Type B pancreatic cell (in vitro differentiated cells): Measurements from ENCODE around the gene ORC6. TPM values are rescaled to one million over a fixed set of nuclear protein-coding genes. Genes with fewer than 3 reads are reported as not detected.

Experiments used
- DNase-seq: peaks from one replicate; pipeline ENCODE4 v3.0.0; 2021; ENCODE audit warnings: mixed read lengths; ENCODE audit not compliant: unreplicated experiment; ENCODE audit errors: extremely low spot score
- H3K27ac Mint-ChIP-seq: 2 replicates; pipeline ENCODE4 v1.8.0; 2021; ENCODE audit warnings: mild to moderate bottlenecking, mixed read lengths
- H3K27me3 Mint-ChIP-seq: 2 replicates; pipeline ENCODE4 v1.8.0; 2021; ENCODE audit warnings: mixed read lengths
- H3K36me3 Mint-ChIP-seq: 2 replicates; pipeline ENCODE4 v1.8.0; 2021; ENCODE audit warnings: mixed read lengths
- H3K4me1 Mint-ChIP-seq: one replicate; pipeline ENCODE4 v1.8.0; 2021; ENCODE audit warnings: mixed read lengths; ENCODE audit not compliant: unreplicated experiment
- H3K4me3 Mint-ChIP-seq: 2 replicates; pipeline ENCODE4 v1.8.0; 2021; ENCODE audit warnings: mild to moderate bottlenecking, mixed read lengths
- H3K9me3 Mint-ChIP-seq: 2 replicates; pipeline ENCODE4 v1.8.0; 2021; ENCODE audit warnings: mixed read lengths
- CTCF ChIP-seq: fragments of 200-600 bp; sonication (generic); conservative IDR thresholded peaks from 2 replicates; pipeline ENCODE4 v1.5.0; 2021; ENCODE audit warnings: antibody characterized with exemption, mild to moderate bottlenecking
- long read RNA-seq: library from polyadenylated mRNA; unstranded; transcript quantifications from one replicate; pipeline ENCODE4 v2.0.0, GENCODE V29; 2020
- total RNA-seq: library from RNA; stranded (reverse); gene quantifications from 2 replicates; pipeline ENCODE4 v1.2.1, GENCODE V29; 2021; ENCODE audit warnings: low replicate concordance

The ORC6 gene
- 20.7 and 48.8 TPM in 2 replicates for total RNA-seq
- long read RNA-seq, transcript ORC6-201 (7 exons, 1,628 nt) = major isoform, 24 of 27 reads
- long read RNA-seq, partial matches to known transcripts = 0 of 27 reads
- long read RNA-seq, other reads (novel, unspliced or antisense) = 2 of 27 reads

GRCh38 chr16:46689365-46690280 lies at the start of gene ORC6:
ORC6 (plus strand) TSS chr16:46689659; CDS start chr16:46689706, 47 bp downstream.
- peak; percentile 97 for DNase-seq
- H3K4me1 Mint-ChIP-seq = peaks cover 36% of the 10 kb centered on the region
- H3K27me3 Mint-ChIP-seq = no peaks in the 10 kb centered on the region
- H3K9me3 Mint-ChIP-seq = no peaks in the 10 kb centered on the region
- H3K4me3 Mint-ChIP-seq = no peak within 1 kb of the TSS
- peak; percentile 59 for TF ChIP-seq CTCF
- H3K36me3 Mint-ChIP-seq = peaks cover 5% of the 10 kb centered on the region
- H3K27ac Mint-ChIP-seq = no peak within 1 kb of the TSS

GRCh38 chr16:46648656-46649055 lies 40.8 kb upstream of the ORC6 start:
- TF ChIP-seq CTCF = peak; percentile 38
- peaks cover 4% of the 10 kb centered on the region for H3K36me3 Mint-ChIP-seq
- H3K9me3 Mint-ChIP-seq = no peaks in the 10 kb centered on the region
- no peak overlapping the region for H3K27ac Mint-ChIP-seq
- no peaks in the 10 kb centered on the region for H3K27me3 Mint-ChIP-seq
- DNase-seq = no peak
- H3K4me3 Mint-ChIP-seq = no peak overlapping the region
- H3K4me1 Mint-ChIP-seq = no peaks in the 10 kb centered on the region

- H3K4me1 Mint-ChIP-seq = no peaks in the 10 kb centered on the region
- TF ChIP-seq CTCF = no peak
Measured at GRCh38 chr16:46649588-46650253, 39.7 kb upstream of the ORC6 start.

GRCh38 chr16:46650254-46650623 lies 39.2 kb upstream of the ORC6 start:
- DNase-seq = no peak
- H3K4me1 Mint-ChIP-seq = no peaks in the 10 kb centered on the region
- H3K4me3 Mint-ChIP-seq = no peak overlapping the region
- H3K27me3 Mint-ChIP-seq = no peaks in the 10 kb centered on the region
- H3K36me3 Mint-ChIP-seq = peaks cover 4% of the 10 kb centered on the region
- H3K9me3 Mint-ChIP-seq = no peaks in the 10 kb centered on the region
- no peak for TF ChIP-seq CTCF
- H3K27ac Mint-ChIP-seq = no peak overlapping the region

More at GRCh38 chr16:46649588-46650253, 39.7 kb upstream of the ORC6 start:
- H3K4me3 Mint-ChIP-seq = no peak overlapping the region
- H3K36me3 Mint-ChIP-seq = peaks cover 4% of the 10 kb centered on the region
- DNase-seq = no peak
- no peaks in the 10 kb centered on the region for H3K9me3 Mint-ChIP-seq
- no peaks in the 10 kb centered on the region for H3K27me3 Mint-ChIP-seq
- no peak overlapping the region for H3K27ac Mint-ChIP-seq

- Mint-ChIP-seq H3K36me3 (peaks cover 4% of the 10 kb centered on the region), H3K9me3 (no peaks in the 10 kb centered on the region), H3K27ac (no peak overlapping the region), H3K4me3 (no peak overlapping the region), H3K27me3 (no peaks in the 10 kb centered on the region), H3K4me1 (no peaks in the 10 kb centered on the region)
- no peak for TF ChIP-seq CTCF
- no peak for DNase-seq
Measured at GRCh38 chr16:46651305-46651704, 38.2 kb upstream of the ORC6 start.
